AG10803 (cell line): ENCODE data around the gene GP1BB.
"Not testable (repeated sequence)": the region's sequence is repeated elsewhere in the genome, so short reads cannot be mapped to it uniquely, and the experiment has no call there.

ENCODE experiments used
- DNase-seq: peaks from one replicate; pipeline ENCODE4 v3.0.0; 2010; ENCODE audit warnings: low read depth
- H3K4me3 ChIP-seq: 2 replicates; pipeline ENCODE4 v1.5.1; 2011; ENCODE audit warnings: mild to moderate bottlenecking, low read length, control low read depth
- CTCF ChIP-seq: conservative IDR thresholded peaks from 2 replicates; pipeline ENCODE4 v1.5.1; 2011; ENCODE audit warnings: mild to moderate bottlenecking, low read length, control low read depth, inconsistent platforms

Gene GP1BB

GRCh38 chr22:19723232-19723982 lies at the start of gene GP1BB:
Gene GP1BB (plus strand): TSS chr22:19723539. CDS start chr22:19723570, 31 bp downstream.
- no peak within 1 kb of the TSS for H3K4me3 ChIP-seq
- TF ChIP-seq CTCF: no peak

DNA sequence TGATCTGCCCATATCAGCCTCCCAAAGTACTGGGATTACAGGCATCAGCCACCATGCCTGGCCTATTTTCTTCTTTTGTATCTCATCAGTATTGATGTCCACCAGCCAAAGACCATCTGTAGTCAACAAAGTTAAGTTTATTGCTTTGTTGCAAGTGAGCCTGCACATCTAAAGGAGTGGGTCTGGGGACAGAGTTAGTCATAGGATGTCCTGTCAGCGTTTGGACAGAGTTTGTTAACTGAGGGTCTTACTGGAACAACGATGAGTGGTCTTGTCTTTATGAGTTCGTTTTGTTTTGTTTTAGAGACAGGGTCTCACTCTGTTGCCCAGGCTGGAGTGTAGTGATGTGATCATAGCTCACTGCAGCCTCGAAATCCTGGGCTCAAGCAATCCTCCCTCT lies 49.7 kb upstream of the GP1BB start:
- DNase-seq: no peak
- no peak overlapping the region for H3K4me3 ChIP-seq
- TF ChIP-seq CTCF: no peak

More at GRCh38 chr22:19723232-19723982, at the start of gene GP1BB:
- DNase-seq: no peak

- no peak for DNase-seq
- no peak overlapping the region for H3K4me3 ChIP-seq
- TF ChIP-seq CTCF: no peak
Observed at GRCh38 chr22:19674129-19674928, 49.0 kb upstream of the GP1BB start.

- no peak for TF ChIP-seq CTCF
- DNase-seq: no peak
- H3K4me3 ChIP-seq: no peak overlapping the region
Observed at GRCh38 chr22:19674929-19675253, 48.4 kb upstream of the GP1BB start.

DNA sequence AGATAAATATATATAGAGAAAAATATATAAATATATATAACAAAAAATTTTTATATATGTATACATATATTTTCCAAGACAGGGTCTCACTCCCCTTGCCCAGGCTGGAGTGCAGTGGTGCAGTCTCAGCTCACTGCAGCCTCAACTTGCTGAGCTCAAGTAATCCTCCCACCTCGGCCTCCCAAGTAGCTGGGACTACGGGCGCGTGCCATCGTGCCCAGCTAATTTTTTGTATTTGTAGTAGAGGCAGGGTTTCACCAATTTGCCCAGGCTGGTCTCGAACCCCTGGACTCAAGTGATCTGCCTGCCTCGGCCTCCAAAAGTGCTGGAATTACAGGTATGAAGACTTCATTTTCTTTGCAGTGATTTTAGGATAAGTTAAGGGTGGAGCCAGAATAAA lies 47.9 kb upstream of the GP1BB start:
- no peak for DNase-seq
- no peak overlapping the region for H3K4me3 ChIP-seq

GRCh38 chr22:19676437-19676836 lies 46.9 kb upstream of the GP1BB start:
- DNase-seq, H3K4me3 ChIP-seq: not testable (repeated sequence)

More for the DNA sequence above, 47.9 kb upstream of the GP1BB start:
- TF ChIP-seq CTCF: no peak

- TF ChIP-seq CTCF: no peak
- no peak for DNase-seq
- H3K4me3 ChIP-seq: no peak overlapping the region
Observed at GRCh38 chr22:19678949-19679521, 44.3 kb upstream of the GP1BB start.
